Fibroblast of skin of right quadriceps (primary cell): ENCODE results near the gene GCC1.

Experiments used
- DNase-seq: peaks from one replicate; pipeline ENCODE4 v3.0.0-alpha.2; 2013

GCC1 gene

GRCh38 chr7:127535546-127536393 is 49.6 kb downstream of the GCC1 start:
- DNase-seq = no peak

- DNase-seq = peak; percentile 37
Observed at GRCh38 chr7:127534636-127535035, 50.8 kb downstream of the GCC1 start.

- peak; percentile 13 for DNase-seq
Observed at GRCh38 chr7:127532736-127533135, 52.7 kb downstream of the GCC1 start.

GRCh38 chr7:127532151-127532550 is 53.2 kb downstream of the GCC1 start:
- DNase-seq = no peak
